Heart left ventricle (tissue), 13 donors: ENCODE data around the gene ACSL6.

Experiments used
- CTCF ChIP-seq, 12 donors: fragments of 200-600 bp; sonication (generic) in 4 of 12; IDR thresholded peaks; one replicate each; pipeline versions ENCODE4 v1.5.0 to v1.8.0; 2018 to 2022; ENCODE audit warnings: antibody characterized with exemption in 12 of 12, mild to moderate bottlenecking in 5 of 12
- POLR2A ChIP-seq, 2 donors: fragments of 450-650 bp; IDR thresholded peaks; one replicate each; pipeline ENCODE4 v1.6.1; 2017; ENCODE audit warnings: antibody characterized with exemption in 2 of 2, mild to moderate bottlenecking in 2 of 2, moderate library complexity in 2 of 2
- donor health status: ischemic (EF 13 %, LVEDD 7.1; RV severe dilation, severe dysfunction).
- donor health status: DM: no; HTN: yes; CAD: no.
- donor health status: DM: no; HTN: no; CAD: no.
- donor health status: ischemic (EF 25% LVEDD 6.9; RV normal size, moderate dysfunction).
- donor health status: ischemic (EF 25% LVEDD 5.7; RV mildly dilated, moderate dysfunction).
- donor health status: ischemic (EF 35%, LVEDD 5.7; RV mildly dilated, moderate dysfunction).
- donor health status: nonischemic (EF 11% LVEDD 7.7; RV severe dilation, severe dysfunction).
- donor health status: DM: yes; HTN: yes; CAD: no.
- donor health status: PGD.
- donor health status: ischemic (EF 29% LVEDD 5.4; RV normal size, mild dysfunction).
- donor health status: nonischemic (EF 23%, LVEDD 6.1; RV moderate dilation, normal function).

- TF ChIP-seq CTCF (IDR thresholded peaks at IDR 0.05) (no peak), POLR2A (IDR thresholded peaks at IDR 0.05) (no peak)
Measured at GRCh38 chr5:132010645-132010988, 841 bp downstream of the ACSL6 start.
